ENCODE data around the gene VWCE. TPM values are rescaled to one million over a fixed set of nuclear protein-coding genes. Genes with fewer than 3 reads are reported as not detected.

VWCE gene
- polyA plus RNA-seq, 1 donor from 2014 or later, result 9.8 TPM

GRCh38 chr11:61274084-61274483 is 21.0 kb downstream of the VWCE start:
- Histone ChIP-seq H2AFZ (ENCODE audit: low read depth, low read length) (no peak overlapping the region), H3K36me3 (ENCODE audit: insufficient read depth, low read length) (no peaks in the 10 kb centered on the region), H3F3A (ENCODE audit: insufficient read depth, low read length, poor library complexity, severe bottlenecking) (no peaks in the 10 kb centered on the region), H3K27me3 (ENCODE audit: insufficient read depth, low read depth, low read length) (no peaks in the 10 kb centered on the region), H3K9me2 (ENCODE audit: insufficient read depth, low read length) (no peaks in the 10 kb centered on the region), H3K4me3 (ENCODE audit: low read length) (no peak overlapping the region), H4K20me1 (ENCODE audit: insufficient read depth) (no peaks in the 10 kb centered on the region), H3K79me2 (replicated peaks; ENCODE audit: insufficient read depth, low read length) (no peaks in the 10 kb centered on the region), H3K9me3 (ENCODE audit: low read length) (no peaks in the 10 kb centered on the region), H3K27ac (ENCODE audit: low read length) (no peak overlapping the region), H3K9ac (ENCODE audit: low read length) (no peak overlapping the region), H3K4me2 (ENCODE audit: low read length) (no peak overlapping the region)
- TF ChIP-seq EP300 (conservative IDR thresholded peaks at IDR 0.05; ENCODE audit: poor library complexity, severe bottlenecking) (no peak), POLR2AphosphoS5 (IDR thresholded peaks at IDR 0.05) (no peak), CTCF (IDR thresholded peaks at IDR 0.05; ENCODE audit: poor library complexity, severe bottlenecking) (no peak)

- no peaks in the 10 kb centered on the region for H3K27me3 ChIP-seq (ENCODE audit: insufficient read depth, low read depth, low read length)
- H3K4me3 ChIP-seq (ENCODE audit: low read length), result no peak overlapping the region
- no peaks in the 10 kb centered on the region for H3K9me2 ChIP-seq (ENCODE audit: insufficient read depth, low read length)
- H3K4me2 ChIP-seq (ENCODE audit: low read length), result no peak overlapping the region
- H3K36me3 ChIP-seq (ENCODE audit: insufficient read depth, low read length), result no peaks in the 10 kb centered on the region
- H2AFZ ChIP-seq (ENCODE audit: low read depth, low read length), result no peak overlapping the region
- no peaks in the 10 kb centered on the region for H3K79me2 ChIP-seq (replicated peaks; ENCODE audit: insufficient read depth, low read length)
- H3F3A ChIP-seq (ENCODE audit: insufficient read depth, low read length, poor library complexity, severe bottlenecking), result no peaks in the 10 kb centered on the region
- no peak overlapping the region for H3K27ac ChIP-seq (ENCODE audit: low read length)
- no peaks in the 10 kb centered on the region for H3K9me3 ChIP-seq (ENCODE audit: low read length)
- H3K9ac ChIP-seq (ENCODE audit: low read length), result no peak overlapping the region
- TF ChIP-seq REST (IDR thresholded peaks at IDR 0.05; ENCODE audit: borderline replicate concordance) (no peak), CTCF (IDR thresholded peaks at IDR 0.05; ENCODE audit: poor library complexity, severe bottlenecking) (no peak), MXI1 (conservative IDR thresholded peaks at IDR 0.05; ENCODE audit: poor library complexity, severe bottlenecking) (no peak), EP300 (conservative IDR thresholded peaks at IDR 0.05; ENCODE audit: poor library complexity, severe bottlenecking) (no peak), SMC3 (conservative IDR thresholded peaks at IDR 0.05; ENCODE audit: poor library complexity) (no peak), POLR2AphosphoS5 (IDR thresholded peaks at IDR 0.05) (no peak), EZH2 (IDR thresholded peaks at IDR 0.05; ENCODE audit: borderline replicate concordance, insufficient read depth, low read length, poor library complexity, severe bottlenecking) (no peak), RAD21 (conservative IDR thresholded peaks at IDR 0.05) (no peak), TAF1 (IDR thresholded peaks at IDR 0.05; ENCODE audit: low read depth) (no peak)
- H4K20me1 ChIP-seq (ENCODE audit: insufficient read depth), result no peaks in the 10 kb centered on the region
Measured at GRCh38 chr11:61273178-61274078, 21.7 kb downstream of the VWCE start.

Data from neural cell (in vitro differentiated cells).